IPS-15b (cell line): ENCODE results near the gene CCZ1.
"Not testable (repeated sequence)": the region's sequence is repeated elsewhere in the genome, so short reads cannot be mapped to it uniquely, and the experiment has no call there.

ENCODE experiments used
- H3K27me3 ChIP-seq: one replicate; pipeline ENCODE4 v1.6.1; 2013; ENCODE audit warnings: low read length; ENCODE audit not compliant: control insufficient read depth, insufficient read depth
- H3K36me3 ChIP-seq: one replicate; pipeline ENCODE4 v1.6.1; 2013; ENCODE audit warnings: low read length; ENCODE audit not compliant: control insufficient read depth, insufficient read depth
- H3K4me1 ChIP-seq: one replicate; pipeline ENCODE4 v1.6.1; 2013; ENCODE audit warnings: mild to moderate bottlenecking, low read length; ENCODE audit not compliant: control insufficient read depth, insufficient read depth
- H3K4me3 ChIP-seq: one replicate; pipeline ENCODE4 v1.5.1; 2013; ENCODE audit warnings: low read depth, low read length
- H3K9ac ChIP-seq: one replicate; pipeline ENCODE4 v1.6.1; 2013; ENCODE audit warnings: low read depth, mild to moderate bottlenecking, low read length
- H3K9me3 ChIP-seq: one replicate; pipeline ENCODE4 v1.6.1; 2013; ENCODE audit warnings: mild to moderate bottlenecking, low read length; ENCODE audit not compliant: control insufficient read depth, insufficient read depth

The CCZ1 gene

DNA sequence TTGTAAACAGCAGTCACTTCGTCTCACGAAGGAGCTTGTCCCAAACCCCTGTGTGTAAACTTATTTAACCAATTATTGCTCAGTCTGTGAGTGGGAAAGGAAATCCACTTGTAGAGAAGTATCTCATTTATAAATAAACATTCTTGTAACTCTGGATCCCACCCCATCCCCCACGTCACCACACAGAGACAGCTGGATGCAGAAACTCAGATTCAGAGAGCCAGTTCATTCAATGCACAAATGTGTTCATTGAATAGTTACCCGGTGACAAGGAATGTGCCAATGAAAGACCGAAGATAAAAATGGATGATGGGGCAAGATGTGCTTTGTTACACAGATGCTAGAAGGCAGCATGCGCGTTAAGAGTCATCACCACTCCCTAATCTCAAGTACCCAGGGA lies 26.2 kb upstream of the CCZ1 start:
- Histone ChIP-seq H3K4me3 (no peak overlapping the region), H3K9ac (no peak overlapping the region), H3K9me3 (no peaks in the 10 kb centered on the region), H3K36me3 (no peaks in the 10 kb centered on the region), H3K4me1 (no peaks in the 10 kb centered on the region), H3K27me3 (no peaks in the 10 kb centered on the region)

DNA sequence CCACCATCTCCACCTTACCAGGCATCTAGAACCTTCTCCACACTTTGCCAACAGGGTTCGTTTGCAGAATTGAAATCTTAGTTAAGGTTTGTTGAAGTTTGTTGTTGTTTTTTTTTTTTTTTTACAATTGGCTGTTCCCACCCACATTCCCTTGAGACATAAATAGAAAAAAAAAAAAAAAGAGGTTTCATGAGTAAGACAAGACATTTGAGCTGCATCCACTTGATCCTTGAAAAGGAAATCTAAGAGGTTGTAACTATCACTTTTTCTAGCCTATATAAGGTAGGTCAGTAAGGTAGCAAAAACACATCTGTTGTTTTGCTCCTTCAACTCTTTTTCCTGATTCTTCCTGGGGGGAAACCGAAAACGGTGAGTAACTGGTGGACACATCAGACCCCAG lies 18.9 kb upstream of the CCZ1 start:
- H3K36me3 ChIP-seq, H3K4me3 ChIP-seq, H3K27me3 ChIP-seq, H3K9me3 ChIP-seq, H3K9ac ChIP-seq, H3K4me1 ChIP-seq: not testable (repeated sequence)

DNA sequence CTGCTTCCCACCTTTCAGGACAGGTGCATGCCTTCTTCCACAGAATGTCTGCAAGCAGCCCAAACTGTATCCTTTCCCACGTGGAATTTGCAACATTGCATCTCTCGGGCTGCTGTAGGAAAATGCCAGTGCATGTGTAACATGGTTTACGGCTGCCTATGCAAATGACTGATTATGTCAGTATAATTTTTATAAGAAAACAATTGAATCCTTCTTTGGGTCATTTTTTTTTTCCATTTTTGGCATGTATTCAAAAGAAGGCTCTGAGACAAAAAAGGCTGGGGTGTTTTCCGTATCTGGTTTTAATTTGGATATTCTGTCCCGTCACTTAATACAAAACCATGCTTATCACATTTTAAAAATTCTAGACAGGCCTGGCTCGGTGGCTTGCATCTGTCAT lies 18.4 kb upstream of the CCZ1 start:
- not testable (repeated sequence) for H3K27me3 ChIP-seq, H3K9ac ChIP-seq, H3K9me3 ChIP-seq, H3K36me3 ChIP-seq, H3K4me3 ChIP-seq, H3K4me1 ChIP-seq

DNA sequence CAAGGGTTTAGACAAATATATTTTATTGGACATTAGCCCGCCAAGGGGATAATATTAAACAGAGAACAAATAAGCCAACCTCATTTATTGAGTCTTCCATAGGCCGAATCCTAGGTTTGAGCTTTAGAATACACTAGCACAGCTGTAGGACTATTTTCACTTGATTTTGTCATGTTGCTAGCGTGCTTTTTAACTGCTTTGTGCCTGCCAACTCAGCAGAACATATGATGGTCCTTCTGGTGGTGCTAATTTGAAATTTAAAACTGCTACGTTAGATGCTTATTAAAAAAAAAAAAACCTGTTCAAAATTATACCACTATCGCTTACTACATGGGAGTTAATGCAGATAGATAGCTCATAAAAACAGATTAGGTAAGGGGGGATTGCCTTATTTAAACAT lies 14.1 kb upstream of the CCZ1 start:
- H3K36me3 ChIP-seq, H3K27me3 ChIP-seq, H3K4me1 ChIP-seq, H3K4me3 ChIP-seq, H3K9ac ChIP-seq, H3K9me3 ChIP-seq: not testable (repeated sequence)

DNA sequence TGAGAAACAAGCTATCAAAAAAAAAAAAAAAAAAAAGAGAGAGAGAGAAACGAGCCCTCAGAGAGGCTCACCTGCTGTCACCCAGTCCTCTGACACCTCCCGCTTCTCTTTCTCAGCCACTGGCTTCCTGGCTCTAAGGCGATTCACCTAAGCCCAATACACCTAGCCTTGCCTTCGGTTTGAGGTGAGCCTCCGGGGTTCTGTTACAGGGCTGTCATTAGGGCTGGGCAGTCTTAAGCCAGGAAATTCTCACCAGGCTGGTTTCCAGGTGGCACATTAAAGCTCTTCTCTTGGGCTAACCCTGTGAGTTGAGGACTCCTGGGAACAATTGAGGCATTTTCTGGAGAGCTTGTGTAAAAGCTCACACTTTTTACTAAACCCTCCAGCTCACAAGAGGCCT lies 10.5 kb upstream of the CCZ1 start:
- not testable (repeated sequence) for H3K9me3 ChIP-seq, H3K36me3 ChIP-seq, H3K4me1 ChIP-seq, H3K4me3 ChIP-seq, H3K9ac ChIP-seq, H3K27me3 ChIP-seq

DNA sequence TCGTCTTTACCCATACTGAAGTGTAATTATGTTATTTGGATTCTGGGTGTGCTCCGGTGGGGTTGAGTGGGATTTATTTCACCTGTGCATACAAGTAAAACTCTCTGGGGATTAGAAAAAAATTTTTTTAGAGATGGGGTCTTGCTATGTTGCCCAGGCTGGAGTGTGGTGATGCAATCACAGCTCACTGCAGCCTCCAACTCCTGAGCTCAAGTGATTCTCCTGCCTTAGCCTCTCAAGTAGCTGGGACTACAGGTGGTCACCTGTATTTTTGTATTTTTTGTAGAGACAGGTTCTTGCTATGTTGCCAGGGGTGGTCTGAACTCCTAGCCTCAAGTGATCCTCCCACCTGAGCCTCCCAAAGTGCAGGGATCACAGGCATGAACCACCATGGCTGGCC lies 8.3 kb upstream of the CCZ1 start:
- not testable (repeated sequence) for H3K27me3 ChIP-seq, H3K36me3 ChIP-seq, H3K9ac ChIP-seq

DNA sequence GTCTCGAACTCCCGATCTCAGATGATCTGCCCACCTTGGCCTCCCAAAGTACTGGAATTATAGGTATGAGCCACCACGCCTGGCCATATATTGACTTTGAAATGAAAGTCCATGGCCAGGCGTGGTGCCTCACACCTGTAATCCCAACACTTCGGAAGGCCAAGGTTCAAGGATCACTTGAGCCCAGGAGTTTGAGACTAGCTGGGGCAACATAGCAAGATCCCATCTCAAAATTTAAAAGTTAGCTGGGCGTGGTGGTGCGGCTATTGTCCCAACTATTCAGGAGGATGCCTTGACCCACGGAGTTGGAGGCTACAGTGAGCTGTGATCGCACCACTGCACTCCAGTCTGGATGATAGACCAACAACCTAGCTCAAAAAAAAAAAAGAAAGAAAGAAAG lies 6.0 kb upstream of the CCZ1 start:
- no peak overlapping the region for H3K9ac ChIP-seq
- no peaks in the 10 kb centered on the region for H3K9me3 ChIP-seq
- no peaks in the 10 kb centered on the region for H3K27me3 ChIP-seq
- H3K36me3 ChIP-seq: no peaks in the 10 kb centered on the region
- no peaks in the 10 kb centered on the region for H3K4me1 ChIP-seq
- no peak overlapping the region for H3K4me3 ChIP-seq

More for the DNA sequence above, 8.3 kb upstream of the CCZ1 start:
- not testable (repeated sequence) for H3K4me1 ChIP-seq, H3K4me3 ChIP-seq, H3K9me3 ChIP-seq

DNA sequence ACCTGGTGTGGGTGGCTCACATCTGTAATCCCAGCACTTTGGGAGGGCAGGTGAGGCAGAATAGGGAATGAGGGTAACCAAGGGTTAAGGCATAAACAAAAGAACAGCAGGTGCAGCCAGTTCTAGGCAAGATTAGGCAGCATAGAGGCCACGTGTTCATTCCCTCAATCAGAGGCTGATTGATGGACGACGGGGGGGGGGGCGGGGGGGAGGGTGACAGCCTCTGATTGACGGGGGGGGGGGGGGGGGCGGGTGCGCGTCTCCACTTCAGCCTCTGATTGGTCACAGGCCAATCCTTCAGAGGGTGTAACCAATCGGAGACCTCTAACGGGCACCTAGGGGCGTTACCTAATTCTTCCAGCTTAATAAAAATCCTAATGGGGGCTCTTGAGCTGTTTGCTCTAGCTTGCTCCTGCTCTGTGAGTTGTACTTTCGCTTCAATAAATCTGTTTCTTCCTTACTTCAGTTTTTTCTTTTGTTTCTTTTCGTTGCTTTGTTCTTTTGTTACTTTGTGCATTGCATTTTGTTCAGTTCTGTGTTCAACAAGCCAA lies 1.1 kb upstream of the CCZ1 start:
- not testable (repeated sequence) for H3K36me3 ChIP-seq, H3K9ac ChIP-seq, H3K27me3 ChIP-seq, H3K9me3 ChIP-seq, H3K4me3 ChIP-seq, H3K4me1 ChIP-seq

DNA sequence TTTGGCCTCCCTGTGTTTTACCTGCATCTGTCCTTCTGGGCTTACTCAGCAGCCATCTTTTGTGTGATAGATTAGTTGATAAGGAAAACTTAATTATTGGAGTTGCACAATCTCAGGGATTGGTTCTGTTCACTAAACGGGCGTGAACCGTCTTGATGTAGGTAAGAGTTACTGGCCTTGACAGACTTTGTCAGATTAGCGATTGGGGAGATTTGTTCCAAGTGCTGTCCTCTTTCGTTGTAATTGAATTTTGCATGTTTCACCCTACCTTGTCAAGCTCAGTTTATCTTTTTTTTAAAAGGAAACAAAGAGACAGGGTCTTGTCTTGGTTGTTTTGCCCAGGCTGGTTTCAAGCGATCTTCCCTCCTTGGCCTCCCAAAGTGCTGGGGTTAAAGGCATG lies 4.5 kb downstream of the CCZ1 start:
- not testable (repeated sequence) for H3K36me3 ChIP-seq, H3K4me1 ChIP-seq, H3K9ac ChIP-seq, H3K27me3 ChIP-seq, H3K4me3 ChIP-seq, H3K9me3 ChIP-seq

DNA sequence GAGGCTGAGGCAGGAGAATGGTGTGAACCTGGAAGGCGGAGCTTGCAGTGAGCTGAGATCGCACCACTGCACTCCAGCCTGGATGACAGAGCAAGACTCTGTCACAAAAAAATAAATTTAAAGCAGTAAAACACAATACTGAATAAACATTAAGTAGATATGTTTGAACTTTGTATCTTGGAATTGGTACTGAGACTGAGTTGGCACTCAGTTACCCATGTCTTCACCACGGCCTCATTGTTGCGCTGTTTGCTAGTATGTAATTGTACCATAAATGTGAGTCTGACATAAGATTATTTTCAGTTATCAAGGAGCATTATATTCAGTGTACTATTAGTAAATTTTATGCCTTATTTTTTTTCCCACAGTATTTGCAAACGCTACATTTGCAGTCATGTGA lies 6.2 kb downstream of the CCZ1 start:
- H3K4me3 ChIP-seq, H3K27me3 ChIP-seq, H3K36me3 ChIP-seq, H3K4me1 ChIP-seq, H3K9ac ChIP-seq, H3K9me3 ChIP-seq: not testable (repeated sequence)

DNA sequence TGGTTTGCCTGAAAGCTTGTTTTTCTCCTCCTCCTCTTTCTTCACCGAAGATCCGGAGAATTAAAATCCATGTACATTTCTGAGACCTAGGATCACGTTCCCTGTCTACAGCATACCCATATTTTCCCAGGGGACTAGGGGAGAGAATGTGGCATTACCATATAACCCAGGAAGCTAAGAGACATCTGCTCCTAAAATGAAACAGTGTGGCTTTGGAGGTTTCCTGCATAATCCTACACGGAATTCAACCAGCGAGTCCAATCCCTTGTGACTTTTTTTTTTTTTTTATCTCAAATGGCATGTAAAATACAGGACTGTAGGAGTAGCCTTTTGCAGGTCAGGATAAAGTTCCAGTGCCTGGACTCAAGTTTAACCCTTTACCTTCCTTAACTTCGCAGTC lies 10.3 kb downstream of the CCZ1 start:
- not testable (repeated sequence) for H3K27me3 ChIP-seq, H3K9me3 ChIP-seq, H3K36me3 ChIP-seq, H3K4me3 ChIP-seq, H3K4me1 ChIP-seq, H3K9ac ChIP-seq

DNA sequence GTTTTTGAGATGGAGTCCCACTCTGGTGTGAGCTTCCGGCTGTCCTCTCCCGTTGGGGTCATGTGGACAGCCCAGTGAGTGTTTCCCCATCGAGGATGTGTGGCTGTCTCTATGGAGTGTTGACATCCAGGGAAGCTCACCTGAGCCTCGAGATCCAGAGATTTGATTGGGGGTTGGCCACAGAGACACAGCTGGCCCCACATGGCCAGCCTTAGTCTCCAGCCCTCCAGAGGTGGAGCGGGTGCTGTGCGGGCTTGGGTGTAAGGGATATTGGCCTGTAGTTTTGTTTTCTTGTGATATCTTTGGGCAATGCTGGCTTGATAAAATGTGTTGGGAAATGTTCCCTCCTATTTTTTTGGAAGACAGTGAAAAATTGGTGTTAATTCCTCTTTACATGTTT lies 18.0 kb downstream of the CCZ1 start:
- H3K36me3 ChIP-seq, H3K9ac ChIP-seq: not testable (repeated sequence)

DNA sequence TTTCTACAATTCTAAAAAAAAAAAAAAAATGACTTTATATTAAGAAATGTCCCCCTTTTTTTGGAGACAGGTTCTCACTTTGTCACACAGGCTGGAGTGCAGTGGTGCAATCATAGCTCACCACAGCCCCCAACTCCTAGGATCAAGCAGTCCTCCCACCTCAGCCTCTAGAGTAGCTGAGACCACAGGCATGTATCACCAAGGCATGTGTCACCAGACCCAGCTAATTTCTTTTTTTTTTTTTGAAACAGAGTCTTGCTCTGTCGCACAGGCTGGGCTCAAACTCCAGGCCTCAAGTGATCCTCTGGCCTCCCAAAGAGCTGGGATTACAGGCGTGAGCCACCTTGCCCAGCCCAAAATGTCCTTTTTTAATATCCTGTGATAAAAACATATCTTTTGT lies 25.6 kb downstream of the CCZ1 start:
- H3K27me3 ChIP-seq, H3K4me1 ChIP-seq, H3K9me3 ChIP-seq, H3K36me3 ChIP-seq, H3K9ac ChIP-seq, H3K4me3 ChIP-seq: not testable (repeated sequence)

More for the DNA sequence above, 18.0 kb downstream of the CCZ1 start:
- not testable (repeated sequence) for H3K27me3 ChIP-seq, H3K9me3 ChIP-seq, H3K4me1 ChIP-seq, H3K4me3 ChIP-seq
